ENCODE measurements around the gene MIA. TPM values are rescaled to one million over a fixed set of nuclear protein-coding genes. Genes with fewer than 3 reads are reported as not detected.

Gene MIA
- total RNA-seq, 2 donors from 2014 or later, result not detected

- ATAC-seq (peak in 1 of 2 donors; percentile 27), DNase-seq (ENCODE audit: low spot score in 2 of 2) (no peak)
- peaks cover 0 to 12% of the 10 kb centered on the region in 2 donors for H3K36me3 Mint-ChIP-seq
- H3K9me3 Mint-ChIP-seq, result no peaks in the 10 kb centered on the region
- peak overlapping the region in 1 of 2 donors; percentile 66 for H3K27ac Mint-ChIP-seq
Observed at GRCh38 chr19:40791996-40792395, 16.7 kb downstream of the MIA start.

GRCh38 chr19:40797166-40797962 lies 22.0 kb downstream of the MIA start:
- Mint-ChIP-seq H3K9me3 (no peaks in the 10 kb centered on the region), H3K27ac (peak overlapping the region in 1 of 2 donors; percentile 98), H3K36me3 (peaks cover 24 to 28% of the 10 kb centered on the region in 2 donors)
- DNase-seq (ENCODE audit: low spot score in 2 of 2) (no peak), ATAC-seq (no peak)

- DNase-seq (ENCODE audit: low spot score in 2 of 2) (peak; percentile 69 to 77), ATAC-seq (peak; percentile 52 to 66)
- H3K27ac Mint-ChIP-seq, result peak overlapping the region; percentile 98 to 99
- H3K36me3 Mint-ChIP-seq, result peaks cover 24 to 31% of the 10 kb centered on the region in 2 donors
- no peaks in the 10 kb centered on the region for H3K9me3 Mint-ChIP-seq
Observed at GRCh38 chr19:40797963-40798682, 22.8 kb downstream of the MIA start.

- DNase-seq (ENCODE audit: low spot score in 2 of 2) (peak; percentile 100), ATAC-seq (peak; percentile 87 to 89)
- Mint-ChIP-seq H3K9me3 (no peaks in the 10 kb centered on the region), H3K27ac (peak within 1 kb of the TSS; percentile 98 to 99), H3K36me3 (peaks cover 24 to 32% of the 10 kb centered on the region in 2 donors)
Observed at GRCh38 chr19:40798683-40799557, 23.6 kb downstream of the MIA start, which contains the start of gene EGLN2. TSS of gene EGLN2 (plus strand) at chr19:40799191. CDS start at chr19:40800573, 1,382 bp downstream.

GRCh38 chr19:40799558-40800338 lies 24.4 kb downstream of the MIA start:
- peaks cover 24 to 37% of the 10 kb centered on the region in 2 donors for H3K36me3 Mint-ChIP-seq
- H3K27ac Mint-ChIP-seq, result peak overlapping the region; percentile 94 to 98
- no peak for DNase-seq (ENCODE audit: low spot score in 2 of 2)
- no peak for ATAC-seq
- no peaks in the 10 kb centered on the region for H3K9me3 Mint-ChIP-seq

GRCh38 chr19:40800339-40800996 lies 25.1 kb downstream of the MIA start:
- H3K36me3 Mint-ChIP-seq, result peaks cover 24 to 37% of the 10 kb centered on the region in 2 donors
- H3K27ac Mint-ChIP-seq, result peak overlapping the region; percentile 94 to 98
- ATAC-seq (no peak), DNase-seq (ENCODE audit: low spot score in 2 of 2) (no peak)
- no peaks in the 10 kb centered on the region for H3K9me3 Mint-ChIP-seq

- no peak for ATAC-seq
- peaks cover 24 to 37% of the 10 kb centered on the region in 2 donors for H3K36me3 Mint-ChIP-seq
- DNase-seq (ENCODE audit: low spot score in 2 of 2), result no peak
- H3K9me3 Mint-ChIP-seq, result no peaks in the 10 kb centered on the region
- peak overlapping the region in 1 of 2 donors; percentile 98 for H3K27ac Mint-ChIP-seq
Observed at GRCh38 chr19:40800997-40801377, 25.7 kb downstream of the MIA start.

GRCh38 chr19:40801426-40802299 lies 26.3 kb downstream of the MIA start:
- no peaks in the 10 kb centered on the region for H3K9me3 Mint-ChIP-seq

DNA sequence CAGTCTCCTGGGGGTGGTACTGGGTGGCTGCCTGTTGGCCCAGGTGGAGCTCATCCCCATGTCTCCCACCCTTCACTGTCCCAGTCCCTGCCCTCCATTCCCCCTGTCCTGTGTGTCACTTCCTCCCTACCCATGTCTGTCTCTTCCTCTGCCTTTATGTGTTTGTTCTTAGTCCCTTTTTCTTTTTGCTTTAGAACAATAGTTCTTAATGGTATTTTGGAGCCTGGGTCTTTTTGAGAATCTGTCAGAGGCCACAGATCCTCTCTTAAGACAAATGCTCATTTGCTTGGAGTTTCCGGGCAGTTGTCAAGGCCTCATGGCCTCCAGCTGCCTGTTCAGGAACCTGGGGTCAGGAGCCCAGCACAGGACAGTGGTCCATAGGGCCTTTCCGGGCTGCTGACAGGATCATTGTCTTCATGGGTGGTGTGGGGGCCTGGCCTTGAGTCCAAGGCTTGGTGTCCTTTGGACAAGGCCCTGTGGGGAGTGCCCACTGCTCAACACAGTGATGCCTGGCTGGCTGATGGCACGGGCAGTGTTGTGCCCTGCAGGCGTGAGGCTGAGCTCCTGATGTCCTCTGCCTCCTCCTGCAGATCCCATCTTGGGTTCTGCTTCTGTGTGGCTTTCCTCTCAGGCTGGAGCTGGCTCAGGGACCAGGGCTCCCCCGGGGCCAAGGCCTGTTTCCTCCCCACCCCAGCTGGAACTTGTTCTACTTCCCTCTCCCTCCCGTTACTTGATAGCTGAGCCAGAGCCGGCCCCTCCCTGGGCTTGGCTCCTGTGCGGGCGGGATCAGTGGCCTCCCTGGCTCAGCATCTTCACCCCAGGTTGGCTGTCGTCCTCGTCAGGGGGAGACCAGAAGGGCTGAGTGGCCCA lies 27.2 kb downstream of the MIA start:
- H3K9me3 Mint-ChIP-seq, result no peaks in the 10 kb centered on the region
- peak overlapping the region; percentile 85 to 88 for H3K27ac Mint-ChIP-seq
- ATAC-seq, result no peak
- DNase-seq (ENCODE audit: low spot score in 2 of 2), result no peak
- H3K36me3 Mint-ChIP-seq, result peaks cover 24 to 42% of the 10 kb centered on the region in 2 donors

More at GRCh38 chr19:40801426-40802299, 26.3 kb downstream of the MIA start:
- DNase-seq (ENCODE audit: low spot score in 2 of 2) (no peak), ATAC-seq (no peak)
- Mint-ChIP-seq H3K27ac (peak overlapping the region; percentile 79 to 85), H3K36me3 (peaks cover 24 to 39% of the 10 kb centered on the region in 2 donors)

GRCh38 chr19:40803170-40803856 lies 28.0 kb downstream of the MIA start:
- ATAC-seq (no peak), DNase-seq (ENCODE audit: low spot score in 2 of 2) (no peak)
- Mint-ChIP-seq H3K27ac (peak overlapping the region; percentile 85 to 88), H3K9me3 (no peaks in the 10 kb centered on the region), H3K36me3 (peaks cover 23 to 40% of the 10 kb centered on the region in 2 donors)

DNA sequence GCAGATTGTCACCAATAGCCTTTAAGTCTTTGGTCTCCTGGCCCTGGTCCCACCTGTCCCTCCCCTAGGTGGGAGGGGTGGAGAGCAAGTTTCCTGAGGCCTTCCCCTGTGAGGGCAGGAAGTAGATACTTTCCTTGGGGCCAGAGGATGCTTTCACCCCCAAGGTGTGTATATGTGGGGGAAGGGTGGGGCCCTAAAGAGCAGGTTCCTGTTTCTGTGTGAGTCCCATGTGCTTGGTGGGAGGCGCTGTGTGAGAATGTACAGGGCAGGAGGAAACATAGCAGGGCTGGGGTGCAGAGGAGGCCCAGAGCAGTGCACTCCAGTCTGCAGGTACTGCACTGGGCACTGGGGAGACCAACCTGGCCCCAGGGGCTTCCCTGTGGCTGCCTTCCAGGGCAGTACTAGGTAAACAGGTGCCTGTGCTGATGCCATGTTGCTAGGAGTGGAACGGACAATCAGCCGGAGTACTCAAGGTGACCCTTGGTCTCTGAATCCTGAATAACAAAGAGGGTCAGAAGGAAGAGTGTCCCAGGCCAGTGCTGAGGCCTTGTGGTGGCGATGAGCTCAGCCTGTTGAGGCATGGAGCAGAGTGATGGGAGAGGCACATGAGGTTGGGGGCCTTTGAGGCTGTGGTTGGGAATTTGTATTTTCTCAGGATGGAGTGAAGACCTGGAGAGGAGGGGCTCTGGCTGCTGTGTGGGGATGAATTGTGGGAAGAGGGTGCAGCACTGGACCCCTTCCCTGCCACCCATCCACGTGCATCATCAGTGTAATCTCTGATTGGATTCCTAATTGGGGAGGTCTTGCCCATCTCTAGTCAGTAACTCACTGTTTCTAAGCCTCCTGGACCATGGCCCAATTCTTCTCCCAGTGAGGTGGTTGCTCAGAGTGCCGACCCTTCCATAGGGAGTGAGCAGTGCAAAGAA lies 28.8 kb downstream of the MIA start:
- Mint-ChIP-seq H3K36me3 (peaks cover 18 to 36% of the 10 kb centered on the region in 2 donors), H3K9me3 (no peaks in the 10 kb centered on the region)

DNA sequence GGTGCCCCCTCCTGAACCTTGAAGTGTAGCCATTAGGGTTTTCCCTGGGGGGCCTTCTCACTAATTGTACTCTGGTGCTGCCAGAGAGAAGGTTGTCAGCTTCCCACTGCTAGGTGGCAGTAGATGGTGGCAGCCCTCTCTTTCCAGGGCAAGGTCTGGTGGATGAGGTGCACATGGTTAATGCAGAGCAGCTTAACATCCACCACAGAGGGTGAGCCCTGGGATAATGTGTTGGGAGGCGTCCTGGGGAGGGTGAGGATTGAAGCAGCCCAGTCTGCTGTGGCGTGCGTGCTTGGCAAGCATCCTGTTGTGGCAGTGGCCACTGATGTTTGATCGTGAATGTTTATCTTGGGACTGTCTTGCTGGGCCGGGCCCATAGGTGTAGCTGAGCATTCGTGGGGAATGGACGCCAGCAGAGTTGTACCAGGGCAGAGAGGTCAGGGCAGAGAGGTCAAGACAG lies 29.5 kb downstream of the MIA start:
- no peak for ATAC-seq
- Mint-ChIP-seq H3K36me3 (peaks cover 17 to 34% of the 10 kb centered on the region in 2 donors), H3K27ac (peak overlapping the region; percentile 85 to 88), H3K9me3 (no peaks in the 10 kb centered on the region)
- DNase-seq (ENCODE audit: low spot score in 2 of 2), result no peak

More for the DNA sequence above, 28.8 kb downstream of the MIA start:
- DNase-seq (ENCODE audit: low spot score in 2 of 2) (peak in 1 of 2 donors; percentile 70), ATAC-seq (peak; percentile 21 to 58)
- H3K27ac Mint-ChIP-seq, result peak overlapping the region; percentile 85 to 88
